SK-N-MC (cell line): ENCODE data around the gene SCYL1.

ENCODE experiments used
- EZH2 ChIP-seq: fragments of 200-600 bp; sonication (generic); IDR thresholded peaks from one replicate; pipeline ENCODE4 v1.6.1; 2017; ENCODE audit warnings: antibody characterized with exemption
- FOXP2 ChIP-seq: optimal IDR thresholded peaks from 2 replicates; pipeline ENCODE3; 2011; ENCODE audit warnings: mild to moderate bottlenecking, moderate library complexity; ENCODE audit not compliant: insufficient read depth; ENCODE audit errors: extremely low read length, control extremely low read depth

- TF ChIP-seq EZH2: no peak
- no peak for TF ChIP-seq FOXP2
These were observed 21.4 kb upstream of the SCYL1 start for GRCh38 chr11:65503368-65503948.
